ENCODE data around the gene STPG3. TPM values are rescaled to one million over a fixed set of nuclear protein-coding genes. Genes with fewer than 3 reads are reported as not detected.

Gene STPG3
- total and polyA plus RNA-seq, 2 of the 8 experiments (the other 6 are each of a cell fraction or from before 2014, with no cell fraction given): not detected

DNA sequence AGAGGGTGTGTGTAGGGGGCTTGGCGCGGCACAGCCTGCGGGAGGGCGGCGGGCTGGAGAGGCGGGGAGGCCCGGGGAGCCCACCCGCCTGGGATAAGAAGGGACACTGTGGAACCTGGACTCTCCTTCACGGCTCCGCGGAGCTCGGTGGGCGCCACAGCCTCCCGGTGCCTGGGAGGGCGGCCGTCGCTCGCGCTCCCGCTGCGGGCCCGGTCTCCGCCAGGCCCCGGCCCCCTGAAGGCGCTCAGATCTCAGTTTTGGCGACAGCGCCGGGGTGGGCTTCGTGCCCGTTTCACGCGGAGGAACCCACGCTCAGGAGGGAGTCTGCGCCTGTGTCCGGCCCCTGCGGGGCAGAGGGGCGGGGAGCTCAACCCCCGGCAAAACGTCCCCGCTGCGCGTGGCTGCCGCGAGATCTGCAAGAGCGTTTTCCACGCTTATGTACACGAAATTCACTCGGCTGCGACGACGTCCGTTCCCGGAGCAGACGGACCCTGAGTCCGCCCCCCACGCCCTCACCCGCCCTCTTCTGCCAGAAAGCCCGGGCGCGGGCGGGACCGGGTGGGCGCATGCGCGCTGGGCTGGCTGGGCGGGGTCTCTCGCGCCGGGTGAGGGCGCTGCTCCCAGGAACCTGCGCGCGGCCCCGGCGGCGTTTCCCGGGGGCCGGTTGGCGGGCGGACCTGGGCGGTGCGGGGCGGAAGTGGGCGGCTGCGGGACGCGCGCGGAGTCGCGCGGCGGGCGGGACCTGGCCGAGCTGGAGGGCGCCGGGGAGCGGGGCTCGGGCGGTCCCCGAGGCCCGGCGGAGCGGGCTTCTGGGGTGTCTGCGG, 3.8 kb downstream of the STPG3 start, which contains the start of gene NELFB (continued):
- TF ChIP-seq ZNF274 (IDR thresholded peaks at IDR 0.05; ENCODE audit: borderline replicate concordance, extremely low read depth, low read length) (no peak), SIN3A (conservative IDR thresholded peaks at IDR 0.05 in 1 of 2, IDR thresholded peaks at IDR 0.05 in 1 of 2; ENCODE audit: low read depth in 1 of 2, low read length in 2 of 2) (peak in 1 of 2 experiments; percentile 87; a peak in 1 of 4 replicates), CHD1 (IDR thresholded peaks at IDR 0.05; ENCODE audit: low read depth, low read length) (no peak), CBX8 (IDR thresholded peaks at IDR 0.05; ENCODE audit: borderline replicate concordance, low read depth, low read length) (no peak), TEAD4 (IDR thresholded peaks at IDR 0.05; ENCODE audit: low read depth, low read length) (no peak), RNF2 (IDR thresholded peaks at IDR 0.05; ENCODE audit: borderline replicate concordance, low read depth, low read length, missing control alignments, poor library complexity, severe bottlenecking) (no peak), BRCA1 (IDR thresholded peaks at IDR 0.05; ENCODE audit: low read depth, low read length) (no peak), SAP30 (IDR thresholded peaks at IDR 0.05; ENCODE audit: insufficient read depth, insufficient replicate concordance, low read length) (no peak), EZH2 (IDR thresholded peaks at IDR 0.05; ENCODE audit: low read depth, low read length, severe bottlenecking) (no peak), SIRT6 (IDR thresholded peaks at IDR 0.05; ENCODE audit: low read length) (no peak), SIX5 (IDR thresholded peaks at IDR 0.05; ENCODE audit: low read depth, low read length) (no peak; the same call in 1 of the 2 replicates), POLR2AphosphoS5 (IDR thresholded peaks at IDR 0.05; ENCODE audit: low read depth, low read length) (0 out of 2 replicates have a peak, but pooled peaks have one; percentile 30), CTBP2 (IDR thresholded peaks at IDR 0.05; ENCODE audit: borderline replicate concordance, insufficient read depth, insufficient read length, low read length) (no peak), NANOG (IDR thresholded peaks at IDR 0.05; ENCODE audit: insufficient read depth, low read depth, low read length, poor library complexity, severe bottlenecking) (no peak), TCF12 (IDR thresholded peaks at IDR 0.05; ENCODE audit: low read depth, low read length) (no peak), GABPA (IDR thresholded peaks at IDR 0.05; ENCODE audit: borderline replicate concordance, insufficient read depth, low read length) (peak; percentile 93), SRF (IDR thresholded peaks at IDR 0.05; ENCODE audit: low read depth, low read length) (0 out of 2 replicates have a peak, but pooled peaks have one; percentile 13), KDM4A (IDR thresholded peaks at IDR 0.05; ENCODE audit: low read depth, low read length, severe bottlenecking) (peak; percentile 60), CHD2 (IDR thresholded peaks at IDR 0.05; ENCODE audit: low read length) (no peak), SP4 (IDR thresholded peaks at IDR 0.05; ENCODE audit: low read length) (no peak)
- TF ChIP-seq, protein P1, sequence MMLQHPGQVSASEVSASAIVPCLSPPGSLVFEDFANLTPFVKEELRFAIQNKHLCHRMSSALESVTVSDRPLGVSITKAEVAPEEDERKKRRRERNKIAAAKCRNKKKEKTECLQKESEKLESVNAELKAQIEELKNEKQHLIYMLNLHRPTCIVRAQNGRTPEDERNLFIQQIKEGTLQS (IDR thresholded peaks at IDR 0.05; ENCODE audit: insufficient read depth, low read depth, low read length): no peak
- TF ChIP-seq, protein P2, sequence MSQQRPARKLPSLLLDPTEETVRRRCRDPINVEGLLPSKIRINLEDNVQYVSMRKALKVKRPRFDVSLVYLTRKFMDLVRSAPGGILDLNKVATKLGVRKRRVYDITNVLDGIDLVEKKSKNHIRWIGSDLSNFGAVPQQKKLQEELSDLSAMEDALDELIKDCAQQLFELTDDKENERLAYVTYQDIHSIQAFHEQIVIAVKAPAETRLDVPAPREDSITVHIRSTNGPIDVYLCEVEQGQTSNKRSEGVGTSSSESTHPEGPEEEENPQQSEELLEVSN (IDR thresholded peaks at IDR 0.05): 0 out of 2 replicates have a peak, but pooled peaks have one; percentile 7

Measured in H1 (cell line).